Uterus (tissue), 2 donors: ENCODE results near the gene SMAD2.

Experiments used
- POLR2A ChIP-seq, 2 donors: fragments of 450-650 bp; IDR thresholded peaks; one replicate each; pipeline ENCODE4 v1.6.1; 2016; ENCODE audit warnings: antibody characterized with exemption in 2 of 2, mild to moderate bottlenecking in 1 of 2, moderate library complexity in 1 of 2
- TF ChIP-seq, protein P1 (sequence below), 4 experiments: fragments of 200-600 bp in 2 of 4; fragments of 450-650 bp in 2 of 4; sonication (generic) in 2 of 4; IDR thresholded peaks; one replicate each; pipeline ENCODE4 v1.5.1; 2016 to 2019; ENCODE audit warnings: antibody characterized with exemption in 4 of 4, mild to moderate bottlenecking in 2 of 4, moderate library complexity in 1 of 4

- TF ChIP-seq, protein P1, sequence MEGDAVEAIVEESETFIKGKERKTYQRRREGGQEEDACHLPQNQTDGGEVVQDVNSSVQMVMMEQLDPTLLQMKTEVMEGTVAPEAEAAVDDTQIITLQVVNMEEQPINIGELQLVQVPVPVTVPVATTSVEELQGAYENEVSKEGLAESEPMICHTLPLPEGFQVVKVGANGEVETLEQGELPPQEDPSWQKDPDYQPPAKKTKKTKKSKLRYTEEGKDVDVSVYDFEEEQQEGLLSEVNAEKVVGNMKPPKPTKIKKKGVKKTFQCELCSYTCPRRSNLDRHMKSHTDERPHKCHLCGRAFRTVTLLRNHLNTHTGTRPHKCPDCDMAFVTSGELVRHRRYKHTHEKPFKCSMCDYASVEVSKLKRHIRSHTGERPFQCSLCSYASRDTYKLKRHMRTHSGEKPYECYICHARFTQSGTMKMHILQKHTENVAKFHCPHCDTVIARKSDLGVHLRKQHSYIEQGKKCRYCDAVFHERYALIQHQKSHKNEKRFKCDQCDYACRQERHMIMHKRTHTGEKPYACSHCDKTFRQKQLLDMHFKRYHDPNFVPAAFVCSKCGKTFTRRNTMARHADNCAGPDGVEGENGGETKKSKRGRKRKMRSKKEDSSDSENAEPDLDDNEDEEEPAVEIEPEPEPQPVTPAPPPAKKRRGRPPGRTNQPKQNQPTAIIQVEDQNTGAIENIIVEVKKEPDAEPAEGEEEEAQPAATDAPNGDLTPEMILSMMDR (IDR thresholded peaks at IDR 0.05), result no peak
- no peak for TF ChIP-seq POLR2A (IDR thresholded peaks at IDR 0.05)
Observed at GRCh38 chr18:47881042-47881441, 49.4 kb downstream of the SMAD2 start.
